K562 (cell line): ENCODE measurements around the gene PTOV1. TPM values are rescaled to one million over a fixed set of nuclear protein-coding genes. Genes with fewer than 3 reads are reported as not detected.

ENCODE experiments used
- BACH1 ChIP-seq: fragments of 200-800 bp; sonication (Bioruptor generic); IDR thresholded peaks from 2 replicates; pipeline ENCODE4 v1.6.1; 2016; ENCODE audit warnings: missing genetic modification characterization, missing compliant biosample characterization
- CEBPB ChIP-seq: fragments of 450-650 bp; IDR thresholded peaks from 2 replicates; pipeline ENCODE4 v1.6.1; 2016; ENCODE audit warnings: missing genetic modification characterization, missing compliant biosample characterization
- HCFC1 ChIP-seq: IDR thresholded peaks from 2 replicates; pipeline ENCODE4 v1.6.1; 2012; ENCODE audit warnings: low read depth, low read length, improper control_type of control experiment
- HDAC2 ChIP-seq: fragments of 450-650 bp; IDR thresholded peaks from 2 replicates; pipeline ENCODE4 v1.6.1; 2016; ENCODE audit warnings: mild to moderate bottlenecking
- HLTF ChIP-seq: fragments of 450-650 bp; IDR thresholded peaks from 2 replicates; pipeline ENCODE4 v1.6.1; 2016
- MCM2 ChIP-seq: fragments of 450-650 bp; IDR thresholded peaks from 2 replicates; pipeline ENCODE4 v1.6.1; 2017; ENCODE audit warnings: low read depth, mild to moderate bottlenecking
- NFE2L1 ChIP-seq: fragments of 450-650 bp; IDR thresholded peaks from 2 replicates; pipeline ENCODE4 v1.6.1; 2016; ENCODE audit warnings: missing genetic modification characterization, low read depth, mild to moderate bottlenecking, missing compliant biosample characterization, moderate library complexity, borderline replicate concordance
- PHF8 ChIP-seq: fragments of 200-600 bp; sonication (generic); IDR thresholded peaks from 2 replicates; pipeline ENCODE4 v1.6.1; 2012; ENCODE audit warnings: mixed run types, mild to moderate bottlenecking, inconsistent platforms, low read length, moderate library complexity, borderline replicate concordance
- RBM39 ChIP-seq: fragments of 200-400 bp; formaldehyde crosslinking; optimal IDR thresholded peaks from 2 replicates; pipeline ENCODE3; 2018; ENCODE audit warnings: low read depth, low read length
- SMC3 ChIP-seq: conservative IDR thresholded peaks from 2 replicates; pipeline ENCODE4 v1.6.1; 2011; ENCODE audit warnings: low read depth, low read length, improper control_type of control experiment; ENCODE audit not compliant: insufficient read depth
- SRSF3 ChIP-seq: fragments of 200-400 bp; formaldehyde crosslinking; IDR thresholded peaks from 2 replicates; pipeline ENCODE4 v1.6.1; 2016; ENCODE audit warnings: mild to moderate bottlenecking, low read length, moderate library complexity; ENCODE audit not compliant: insufficient read depth
- TCF7 ChIP-seq: sonication (generic); IDR thresholded peaks from 2 replicates; pipeline ENCODE4 v1.6.1; 2016; ENCODE audit warnings: antibody characterized with exemption, borderline replicate concordance
- TEAD2 ChIP-seq: fragments of 450-650 bp; IDR thresholded peaks from 2 replicates; pipeline ENCODE4 v1.6.1; 2016; ENCODE audit warnings: missing genetic modification characterization, control low read depth, missing compliant biosample characterization
- TGIF2 ChIP-seq: sonication (generic); formaldehyde crosslinking; IDR thresholded peaks from 2 replicates; pipeline ENCODE4 v1.8.1; 2022; ENCODE audit warnings: mild to moderate bottlenecking, missing genetic modification reagents, moderate library complexity
- U2AF2 ChIP-seq: fragments of 200-400 bp; formaldehyde crosslinking; optimal IDR thresholded peaks from 2 replicates; pipeline ENCODE3; 2017; ENCODE audit warnings: low read depth, mild to moderate bottlenecking, low read length
- YBX1 ChIP-seq: fragments of 450-650 bp; IDR thresholded peaks from 2 replicates; pipeline ENCODE4 v1.7.1; 2016; ENCODE audit warnings: mild to moderate bottlenecking
- polyA plus RNA-seq, 8 experiments: library from polyadenylated mRNA; depleted of rRNA in 4 of 8; stranded (reverse) in 5 of 8; unstranded in 3 of 8; fragments of >200 nt; fragmentation: Nextera tagmentation in 2 of 8; fragmentation: Illumina TruSeq in 1 of 8; extraction: Ambion mirVana in 2 of 8; extraction: Trizol in 1 of 8; gene quantifications; 2 replicates each; pipeline versions ENCODE4 v1.2.1 to v1.2.3, GENCODE V29; 2011 to 2014; ENCODE audit warnings: inconsistent platforms in 1 of 8, missing spikeins in 1 of 8
- total RNA-seq, 7 experiments: library from RNA; depleted of rRNA in 6 of 7; stranded (reverse); fragments of >200 nt in 6 of 7; fragmentation: Illumina TruSeq in 2 of 7; extraction: Trizol in 2 of 7; gene quantifications; 2 replicates each; pipeline versions ENCODE4 v1.2.1 to v1.2.3, GENCODE V29; 2011 to 2021; ENCODE audit warnings: low replicate concordance in 1 of 7
- TF ChIP-seq, protein P1 (sequence below): sonication (generic); formaldehyde crosslinking; IDR thresholded peaks from 2 replicates; pipeline ENCODE4 v1.8.0; 2022; ENCODE audit warnings: mild to moderate bottlenecking, low read depth, missing genetic modification reagents
- TF ChIP-seq, protein P2 (sequence below): fragments of 450-650 bp; IDR thresholded peaks from 2 replicates; pipeline ENCODE4 v1.6.1; 2018; ENCODE audit not compliant: partially characterized antibody
- TF ChIP-seq, protein P3 (sequence below): sonication (generic); formaldehyde crosslinking; IDR thresholded peaks from 2 replicates; pipeline ENCODE4 v1.8.0; 2022; ENCODE audit warnings: mild to moderate bottlenecking, missing genetic modification reagents, borderline replicate concordance
- TF ChIP-seq, protein P4 (sequence below): sonication (generic); formaldehyde crosslinking; IDR thresholded peaks from 2 replicates; pipeline ENCODE4 v1.8.0; 2022; ENCODE audit warnings: mild to moderate bottlenecking, missing genetic modification reagents

The PTOV1 gene
- total and polyA plus RNA-seq, 9 of the 15 experiments (the other 6 are each of a cell fraction or from before 2014, with no cell fraction given): 4.9 to 169 (median 43.5) TPM

DNA sequence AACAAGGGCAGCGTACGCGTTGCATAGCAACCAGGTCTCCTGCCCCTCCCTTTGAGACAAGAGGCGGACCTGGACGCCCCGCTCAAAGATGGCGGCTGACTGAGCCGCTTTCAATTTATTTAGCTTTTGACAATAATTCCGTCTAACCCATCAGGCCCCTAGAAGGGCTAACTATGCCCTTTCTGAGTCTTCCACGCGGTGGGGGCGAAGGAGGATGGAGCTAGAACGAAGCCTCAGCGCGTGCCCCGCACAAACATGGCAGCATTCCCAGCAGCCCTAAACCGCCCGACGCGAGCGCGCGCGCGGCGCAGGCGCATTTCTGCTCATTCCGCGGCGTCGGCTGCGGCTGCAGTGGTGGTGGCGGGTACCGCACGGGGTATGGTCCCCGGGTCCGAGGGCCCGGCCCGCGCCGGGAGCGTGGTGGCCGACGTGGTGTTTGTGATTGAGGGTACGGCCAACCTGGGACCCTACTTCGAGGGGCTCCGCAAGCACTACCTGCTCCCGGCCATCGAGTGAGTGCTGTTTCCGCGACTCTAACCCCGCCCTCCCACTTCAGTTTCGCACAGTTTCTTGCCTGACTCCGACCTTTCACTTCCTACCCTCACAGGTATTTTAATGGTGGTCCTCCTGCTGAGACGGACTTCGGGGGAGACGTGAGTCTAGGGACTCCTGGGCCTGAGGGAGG is 32.9 kb upstream of the PTOV1 start, which contains the start of gene MED25 (continued):
- TF ChIP-seq BACH1 (tag): peak; percentile 48; the same call in 1 of the 2 replicates
- TF ChIP-seq PHF8: peak; percentile 84; the same call in 1 of the 2 replicates
- TF ChIP-seq, protein P1, sequence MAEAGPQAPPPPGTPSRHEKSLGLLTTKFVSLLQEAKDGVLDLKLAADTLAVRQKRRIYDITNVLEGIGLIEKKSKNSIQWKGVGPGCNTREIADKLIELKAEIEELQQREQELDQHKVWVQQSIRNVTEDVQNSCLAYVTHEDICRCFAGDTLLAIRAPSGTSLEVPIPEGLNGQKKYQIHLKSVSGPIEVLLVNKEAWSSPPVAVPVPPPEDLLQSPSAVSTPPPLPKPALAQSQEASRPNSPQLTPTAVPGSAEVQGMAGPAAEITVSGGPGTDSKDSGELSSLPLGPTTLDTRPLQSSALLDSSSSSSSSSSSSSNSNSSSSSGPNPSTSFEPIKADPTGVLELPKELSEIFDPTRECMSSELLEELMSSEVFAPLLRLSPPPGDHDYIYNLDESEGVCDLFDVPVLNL (CRISPR knock-in tag): no peak
- no peak for TF ChIP-seq RBM39
- TF ChIP-seq MCM2: no peak
- 0 out of 2 replicates have a peak, but pooled peaks have one; percentile 49 for TF ChIP-seq TGIF2 (CRISPR knock-in tag)
- TF ChIP-seq, protein P2, sequence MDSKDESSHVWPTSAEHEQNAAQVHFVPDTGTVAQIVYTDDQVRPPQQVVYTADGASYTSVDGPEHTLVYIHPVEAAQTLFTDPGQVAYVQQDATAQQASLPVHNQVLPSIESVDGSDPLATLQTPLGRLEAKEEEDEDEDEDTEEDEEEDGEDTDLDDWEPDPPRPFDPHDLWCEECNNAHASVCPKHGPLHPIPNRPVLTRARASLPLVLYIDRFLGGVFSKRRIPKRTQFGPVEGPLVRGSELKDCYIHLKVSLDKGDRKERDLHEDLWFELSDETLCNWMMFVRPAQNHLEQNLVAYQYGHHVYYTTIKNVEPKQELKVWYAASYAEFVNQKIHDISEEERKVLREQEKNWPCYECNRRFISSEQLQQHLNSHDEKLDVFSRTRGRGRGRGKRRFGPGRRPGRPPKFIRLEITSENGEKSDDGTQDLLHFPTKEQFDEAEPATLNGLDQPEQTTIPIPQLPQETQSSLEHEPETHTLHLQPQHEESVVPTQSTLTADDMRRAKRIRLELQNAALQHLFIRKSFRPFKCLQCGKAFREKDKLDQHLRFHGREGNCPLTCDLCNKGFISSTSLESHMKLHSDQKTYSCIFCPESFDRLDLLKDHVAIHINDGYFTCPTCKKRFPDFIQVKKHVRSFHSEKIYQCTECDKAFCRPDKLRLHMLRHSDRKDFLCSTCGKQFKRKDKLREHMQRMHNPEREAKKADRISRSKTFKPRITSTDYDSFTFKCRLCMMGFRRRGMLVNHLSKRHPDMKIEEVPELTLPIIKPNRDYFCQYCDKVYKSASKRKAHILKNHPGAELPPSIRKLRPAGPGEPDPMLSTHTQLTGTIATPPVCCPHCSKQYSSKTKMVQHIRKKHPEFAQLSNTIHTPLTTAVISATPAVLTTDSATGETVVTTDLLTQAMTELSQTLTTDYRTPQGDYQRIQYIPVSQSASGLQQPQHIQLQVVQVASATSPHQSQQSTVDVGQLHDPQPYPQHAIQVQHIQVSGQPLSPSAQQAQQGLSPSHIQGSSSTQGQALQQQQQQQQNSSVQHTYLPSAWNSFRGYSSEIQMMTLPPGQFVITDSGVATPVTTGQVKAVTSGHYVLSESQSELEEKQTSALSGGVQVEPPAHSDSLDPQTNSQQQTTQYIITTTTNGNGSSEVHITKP: peak; percentile 28
- TF ChIP-seq, protein P3, sequence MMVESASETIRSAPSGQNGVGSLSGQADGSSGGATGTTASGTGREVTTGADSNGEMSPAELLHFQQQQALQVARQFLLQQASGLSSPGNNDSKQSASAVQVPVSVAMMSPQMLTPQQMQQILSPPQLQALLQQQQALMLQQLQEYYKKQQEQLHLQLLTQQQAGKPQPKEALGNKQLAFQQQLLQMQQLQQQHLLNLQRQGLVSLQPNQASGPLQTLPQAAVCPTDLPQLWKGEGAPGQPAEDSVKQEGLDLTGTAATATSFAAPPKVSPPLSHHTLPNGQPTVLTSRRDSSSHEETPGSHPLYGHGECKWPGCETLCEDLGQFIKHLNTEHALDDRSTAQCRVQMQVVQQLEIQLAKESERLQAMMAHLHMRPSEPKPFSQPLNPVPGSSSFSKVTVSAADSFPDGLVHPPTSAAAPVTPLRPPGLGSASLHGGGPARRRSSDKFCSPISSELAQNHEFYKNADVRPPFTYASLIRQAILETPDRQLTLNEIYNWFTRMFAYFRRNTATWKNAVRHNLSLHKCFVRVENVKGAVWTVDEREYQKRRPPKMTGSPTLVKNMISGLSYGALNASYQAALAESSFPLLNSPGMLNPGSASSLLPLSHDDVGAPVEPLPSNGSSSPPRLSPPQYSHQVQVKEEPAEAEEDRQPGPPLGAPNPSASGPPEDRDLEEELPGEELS (CRISPR knock-in tag): peak; percentile 38; the same call in 1 of the 2 replicates
- no peak for TF ChIP-seq HDAC2
- TF ChIP-seq TEAD2 (tag): no peak
- no peak for TF ChIP-seq YBX1
- 0 out of 2 replicates have a peak, but pooled peaks have one; percentile 7 for TF ChIP-seq SMC3
- no peak for TF ChIP-seq SRSF3
- TF ChIP-seq HLTF: no peak
- no peak for TF ChIP-seq NFE2L1 (tag)
- TF ChIP-seq, protein P4, sequence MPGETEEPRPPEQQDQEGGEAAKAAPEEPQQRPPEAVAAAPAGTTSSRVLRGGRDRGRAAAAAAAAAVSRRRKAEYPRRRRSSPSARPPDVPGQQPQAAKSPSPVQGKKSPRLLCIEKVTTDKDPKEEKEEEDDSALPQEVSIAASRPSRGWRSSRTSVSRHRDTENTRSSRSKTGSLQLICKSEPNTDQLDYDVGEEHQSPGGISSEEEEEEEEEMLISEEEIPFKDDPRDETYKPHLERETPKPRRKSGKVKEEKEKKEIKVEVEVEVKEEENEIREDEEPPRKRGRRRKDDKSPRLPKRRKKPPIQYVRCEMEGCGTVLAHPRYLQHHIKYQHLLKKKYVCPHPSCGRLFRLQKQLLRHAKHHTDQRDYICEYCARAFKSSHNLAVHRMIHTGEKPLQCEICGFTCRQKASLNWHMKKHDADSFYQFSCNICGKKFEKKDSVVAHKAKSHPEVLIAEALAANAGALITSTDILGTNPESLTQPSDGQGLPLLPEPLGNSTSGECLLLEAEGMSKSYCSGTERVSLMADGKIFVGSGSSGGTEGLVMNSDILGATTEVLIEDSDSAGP (CRISPR knock-in tag): no peak
- peak; percentile 87 for TF ChIP-seq HCFC1
- no peak; the same call in 1 of the 2 replicates for TF ChIP-seq TCF7
- no peak for TF ChIP-seq U2AF2
- no peak for TF ChIP-seq CEBPB
